MM.1S (cell line): ENCODE results near the gene HAUS1.

Source experiments
- DNase-seq: peaks from one replicate; pipeline ENCODE4 v3.0.0-alpha.2; 2015
- H2AFZ ChIP-seq: fragments of 300-600 bp; sonication (generic); 2 replicates; pipeline ENCODE4 v1.6.0; 2016; ENCODE audit warnings: antibody characterized with exemption, low read length
- H3F3A ChIP-seq: fragments of 300-600 bp; sonication (generic); 2 replicates; pipeline ENCODE4 v1.6.1; 2016; ENCODE audit warnings: mild to moderate bottlenecking, antibody characterized with exemption, low read length, moderate library complexity, mixed read lengths; ENCODE audit not compliant: insufficient read depth
- H3K27ac ChIP-seq: fragments of 300-600 bp; sonication (generic); 2 replicates; pipeline ENCODE4 v1.5.1; 2016; ENCODE audit warnings: mild to moderate bottlenecking, low read length
- H3K27me3 ChIP-seq: fragments of 300-600 bp; sonication (generic); replicated peaks from 2 replicates; pipeline ENCODE4 v1.6.0; 2016; ENCODE audit warnings: low read length; ENCODE audit not compliant: insufficient read depth
- H3K36me3 ChIP-seq: fragments of 300-600 bp; sonication (generic); replicated peaks from 2 replicates; pipeline ENCODE4 v1.6.1; 2016; ENCODE audit warnings: mild to moderate bottlenecking, low read length, mixed read lengths; ENCODE audit not compliant: insufficient read depth
- H3K4me1 ChIP-seq: fragments of 300-600 bp; sonication (generic); 2 replicates; pipeline ENCODE4 v1.6.1; 2016; ENCODE audit warnings: low read length, mixed read lengths
- H3K4me2 ChIP-seq: fragments of 300-600 bp; sonication (generic); 2 replicates; pipeline ENCODE4 v1.6.0; 2016; ENCODE audit warnings: low read depth, low read length
- H3K4me3 ChIP-seq: fragments of 300-600 bp; sonication (generic); 2 replicates; pipeline ENCODE4 v1.5.1; 2016; ENCODE audit warnings: low read length, mixed read lengths
- H3K79me2 ChIP-seq: fragments of 300-600 bp; sonication (generic); 2 replicates; pipeline ENCODE4 v1.6.1; 2016; ENCODE audit warnings: mixed run types, low read length, mixed read lengths
- H3K9ac ChIP-seq: fragments of 300-600 bp; sonication (generic); 2 replicates; pipeline ENCODE4 v1.6.1; 2016; ENCODE audit warnings: low read length, mixed read lengths
- H3K9me2 ChIP-seq: fragments of 300-600 bp; sonication (generic); replicated peaks from 2 replicates; pipeline ENCODE4 v1.6.1; 2016; ENCODE audit warnings: mild to moderate bottlenecking, low read length, mixed read lengths; ENCODE audit not compliant: insufficient read depth
- H3K9me3 ChIP-seq: fragments of 300-600 bp; sonication (generic); replicated peaks from 2 replicates; pipeline ENCODE4 v1.6.1; 2016; ENCODE audit warnings: mild to moderate bottlenecking, low read length, mixed read lengths; ENCODE audit not compliant: insufficient read depth
- H4K20me1 ChIP-seq: fragments of 300-600 bp; sonication (generic); 2 replicates; pipeline ENCODE4 v1.6.1; 2016; ENCODE audit warnings: mild to moderate bottlenecking, low read length, moderate library complexity, mixed read lengths; ENCODE audit not compliant: insufficient read depth
- EZH2 ChIP-seq: fragments of 300-600 bp; sonication (generic); optimal IDR thresholded peaks from 2 replicates; pipeline ENCODE3; 2017; ENCODE audit warnings: low read depth, mild to moderate bottlenecking, antibody characterized with exemption, low read length, mixed read lengths
- EZH2phosphoT487 ChIP-seq: fragments of 300-600 bp; sonication (generic); IDR thresholded peaks from 2 replicates; pipeline ENCODE4 v1.6.1; 2018; ENCODE audit warnings: antibody characterized with exemption, low read length
- TF ChIP-seq, protein P1 (sequence below): fragments of 300-600 bp; sonication (generic); IDR thresholded peaks from 2 replicates; pipeline ENCODE4 v1.5.1; 2016; ENCODE audit warnings: antibody characterized with exemption, low read length, mixed read lengths

HAUS1 gene

GRCh38 chr18:46104128-46104911, at the start of gene HAUS1:
Gene HAUS1, plus strand, starts transcription at chr18:46104385. Its CDS starts 27 bp downstream, at chr18:46104412.
- Histone ChIP-seq H3K4me1 (peaks cover 2% of the 10 kb centered on the region; the same call in 1 of the 2 replicates), H3K4me2 (peak within 1 kb of the TSS; percentile 65), H3K27me3 (no peaks in the 10 kb centered on the region), H3K36me3 (no peaks in the 10 kb centered on the region), H3F3A (no peaks in the 10 kb centered on the region), H3K79me2 (peaks cover 14% of the 10 kb centered on the region; the same call in 1 of the 2 replicates), H3K9me3 (no peaks in the 10 kb centered on the region), H2AFZ (peak within 1 kb of the TSS; percentile 90), H3K4me3 (peak within 1 kb of the TSS; percentile 83), H3K9ac (peak within 1 kb of the TSS; percentile 66), H3K9me2 (no peaks in the 10 kb centered on the region), H4K20me1 (no peaks in the 10 kb centered on the region), H3K27ac (no peak within 1 kb of the TSS)
- DNase-seq = peak; percentile 84
- TF ChIP-seq, protein P1, sequence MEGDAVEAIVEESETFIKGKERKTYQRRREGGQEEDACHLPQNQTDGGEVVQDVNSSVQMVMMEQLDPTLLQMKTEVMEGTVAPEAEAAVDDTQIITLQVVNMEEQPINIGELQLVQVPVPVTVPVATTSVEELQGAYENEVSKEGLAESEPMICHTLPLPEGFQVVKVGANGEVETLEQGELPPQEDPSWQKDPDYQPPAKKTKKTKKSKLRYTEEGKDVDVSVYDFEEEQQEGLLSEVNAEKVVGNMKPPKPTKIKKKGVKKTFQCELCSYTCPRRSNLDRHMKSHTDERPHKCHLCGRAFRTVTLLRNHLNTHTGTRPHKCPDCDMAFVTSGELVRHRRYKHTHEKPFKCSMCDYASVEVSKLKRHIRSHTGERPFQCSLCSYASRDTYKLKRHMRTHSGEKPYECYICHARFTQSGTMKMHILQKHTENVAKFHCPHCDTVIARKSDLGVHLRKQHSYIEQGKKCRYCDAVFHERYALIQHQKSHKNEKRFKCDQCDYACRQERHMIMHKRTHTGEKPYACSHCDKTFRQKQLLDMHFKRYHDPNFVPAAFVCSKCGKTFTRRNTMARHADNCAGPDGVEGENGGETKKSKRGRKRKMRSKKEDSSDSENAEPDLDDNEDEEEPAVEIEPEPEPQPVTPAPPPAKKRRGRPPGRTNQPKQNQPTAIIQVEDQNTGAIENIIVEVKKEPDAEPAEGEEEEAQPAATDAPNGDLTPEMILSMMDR = no peak
- TF ChIP-seq EZH2phosphoT487 = no peak
- TF ChIP-seq EZH2 = no peak

GRCh38 chr18:46054956-46055837, 49.0 kb upstream of the HAUS1 start:
- H3K9me2 ChIP-seq = no peaks in the 10 kb centered on the region
- H3K4me3 ChIP-seq = no peak overlapping the region; the same call in 1 of the 2 replicates
- H3K27ac ChIP-seq = peak overlapping the region; percentile 63
- no peaks in the 10 kb centered on the region for H3K27me3 ChIP-seq
- no peaks in the 10 kb centered on the region for H3K9me3 ChIP-seq
- peak overlapping the region; percentile 49 for H3K4me2 ChIP-seq
- DNase-seq = peak; percentile 23
- no peaks in the 10 kb centered on the region for H3K79me2 ChIP-seq
- peaks cover 16% of the 10 kb centered on the region for H3F3A ChIP-seq
- no peaks in the 10 kb centered on the region for H4K20me1 ChIP-seq
- H3K36me3 ChIP-seq = no peaks in the 10 kb centered on the region
- H3K9ac ChIP-seq = peak overlapping the region; percentile 9; the same call in 1 of the 2 replicates
- peak overlapping the region; percentile 71 for H2AFZ ChIP-seq
- TF ChIP-seq EZH2phosphoT487 = no peak
- TF ChIP-seq EZH2 = no peak
- H3K4me1 ChIP-seq = peaks cover 13% of the 10 kb centered on the region

DNA sequence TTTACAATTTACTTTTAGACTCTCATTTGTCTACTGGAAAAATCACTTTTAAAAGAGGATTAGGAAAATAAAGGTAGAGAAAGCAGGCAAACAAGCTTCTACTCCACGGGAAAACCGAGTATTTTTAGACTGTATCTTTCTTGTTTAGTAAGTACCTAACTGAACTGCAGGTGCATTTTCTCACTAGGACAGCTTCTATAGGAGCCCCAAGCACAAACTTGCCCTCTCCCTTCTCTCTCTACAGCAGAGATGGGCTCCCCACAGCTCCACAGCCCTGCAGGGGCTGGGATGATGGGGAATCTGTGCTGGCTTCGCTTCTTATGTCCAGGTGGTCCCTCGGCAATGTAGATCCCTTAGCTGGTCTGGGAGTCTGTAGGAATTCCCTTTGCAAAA, 48.4 kb upstream of the HAUS1 start:
- Histone ChIP-seq H3K4me2 (peak overlapping the region; percentile 49), H3K27ac (peak overlapping the region; percentile 63), H3K4me1 (peaks cover 19% of the 10 kb centered on the region), H2AFZ (0 out of 2 replicates have a peak overlapping the region, but pooled peaks have one; percentile 9), H3K36me3 (no peaks in the 10 kb centered on the region), H3K9ac (peak overlapping the region; percentile 9; the same call in 1 of the 2 replicates), H3K9me3 (no peaks in the 10 kb centered on the region), H3K4me3 (no peak overlapping the region), H3K79me2 (no peaks in the 10 kb centered on the region; the same call in 1 of the 2 replicates), H3F3A (peaks cover 16% of the 10 kb centered on the region), H3K9me2 (no peaks in the 10 kb centered on the region), H3K27me3 (no peaks in the 10 kb centered on the region), H4K20me1 (no peaks in the 10 kb centered on the region)
- DNase-seq = peak; percentile 32
- TF ChIP-seq, protein P1 = no peak
- TF ChIP-seq EZH2phosphoT487 (no peak), EZH2 (no peak)
